Left renal cortex interstitium (tissue), 4 donors: ENCODE measurements around the gene ZNF524. TPM values are rescaled to one million over a fixed set of nuclear protein-coding genes. Genes with fewer than 3 reads are reported as not detected.
A peak's percentile ranks its signal among the peaks of the same experiment; 100 is the strongest.

Experiments
- DNase-seq, 4 donors: peaks; one replicate each; pipeline ENCODE4 v3.0.0-alpha.2; 2013; ENCODE audit warnings: low read depth in 4 of 4, low spot score in 2 of 4, missing footprints in 1 of 4
- polyA plus RNA-seq, 4 donors: library from polyadenylated mRNA; unstranded; fragments of 120-200 nt; gene quantifications; one replicate each; pipeline ENCODE4 v1.2.1, GENCODE V29; 2013; ENCODE audit not compliant: insufficient read length in 4 of 4

ZNF524 gene
- polyA plus RNA-seq, 4 donors, result 5.3 to 14.8 (median 10.9) TPM

DNA sequence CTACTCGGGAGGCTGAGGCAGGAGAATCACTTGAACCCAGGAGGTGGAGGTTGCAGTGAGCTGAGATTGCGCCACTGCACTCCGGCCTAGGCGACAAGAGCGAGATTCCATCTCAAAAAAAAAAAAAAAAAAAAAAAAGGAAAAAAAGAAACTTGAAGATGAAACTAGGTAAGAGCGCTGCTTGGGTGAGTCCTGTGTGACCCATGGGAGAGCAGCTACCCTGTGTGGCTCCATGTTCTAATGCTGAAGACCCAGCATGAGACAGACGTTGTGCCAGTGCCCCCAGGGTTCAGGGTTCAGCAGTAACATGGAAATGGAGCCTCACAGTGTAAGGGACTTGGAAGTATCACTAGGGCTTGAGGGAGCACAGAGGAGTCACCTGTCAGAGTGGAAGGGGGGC is 18.3 kb downstream of the ZNF524 start:
- no peak for DNase-seq

DNA sequence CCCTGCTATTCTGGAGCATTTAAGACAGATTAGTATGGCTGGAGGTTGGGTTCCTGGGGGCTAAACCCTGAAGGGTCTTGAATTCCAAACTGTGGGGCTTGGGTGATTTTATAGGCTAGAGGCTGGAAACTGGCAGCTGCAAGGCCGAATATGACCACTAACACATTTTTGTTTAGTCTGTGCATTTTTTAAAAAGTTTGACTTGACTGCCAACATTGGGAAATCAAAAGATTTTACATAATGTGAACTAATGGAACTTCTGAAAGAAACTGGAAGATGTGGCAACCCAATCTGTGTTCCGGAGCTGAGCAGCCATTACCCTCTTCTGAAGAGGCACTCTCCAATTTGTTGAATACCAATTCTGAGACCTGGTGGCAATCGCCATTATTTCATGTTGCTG is 19.2 kb downstream of the ZNF524 start:
- DNase-seq, result no peak

DNA sequence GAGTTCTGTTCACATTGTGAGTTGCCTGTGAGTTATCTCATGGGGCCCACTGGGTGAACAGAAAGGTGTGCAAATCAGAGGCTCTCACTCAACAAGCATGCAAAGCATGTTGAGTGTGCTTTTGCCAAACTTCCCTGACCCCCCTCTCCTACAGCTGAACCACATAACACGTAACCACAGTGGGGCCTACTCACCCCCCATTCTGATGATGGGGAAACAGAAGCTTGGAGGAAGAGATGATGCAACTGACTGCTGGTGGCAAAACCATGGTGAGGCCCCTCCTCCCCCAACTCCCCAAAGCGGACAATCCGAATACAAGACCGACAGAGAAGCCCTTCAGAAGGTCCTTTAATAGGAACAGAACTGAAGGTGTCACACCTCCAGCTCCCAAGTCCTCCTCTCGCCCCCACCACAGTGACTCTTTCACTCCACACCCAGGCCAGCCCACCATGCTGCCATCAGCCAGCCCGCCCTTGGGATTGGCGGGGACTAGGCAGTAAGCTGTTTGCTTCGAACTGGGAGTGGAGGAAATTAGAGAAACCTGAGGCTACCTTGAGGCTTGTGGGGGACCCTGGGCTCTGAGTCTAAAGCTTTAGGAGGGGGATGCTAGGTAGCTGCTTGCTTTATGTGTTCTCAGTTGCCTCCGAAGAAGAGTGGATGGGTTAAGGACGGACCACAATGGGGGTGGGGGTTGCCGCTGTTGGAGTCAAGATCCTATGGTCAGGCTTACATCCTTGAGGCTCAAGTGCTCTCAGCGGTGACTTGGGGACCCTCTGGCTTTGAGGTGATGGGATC is 20.5 kb downstream of the ZNF524 start:
- no peak for DNase-seq

DNA sequence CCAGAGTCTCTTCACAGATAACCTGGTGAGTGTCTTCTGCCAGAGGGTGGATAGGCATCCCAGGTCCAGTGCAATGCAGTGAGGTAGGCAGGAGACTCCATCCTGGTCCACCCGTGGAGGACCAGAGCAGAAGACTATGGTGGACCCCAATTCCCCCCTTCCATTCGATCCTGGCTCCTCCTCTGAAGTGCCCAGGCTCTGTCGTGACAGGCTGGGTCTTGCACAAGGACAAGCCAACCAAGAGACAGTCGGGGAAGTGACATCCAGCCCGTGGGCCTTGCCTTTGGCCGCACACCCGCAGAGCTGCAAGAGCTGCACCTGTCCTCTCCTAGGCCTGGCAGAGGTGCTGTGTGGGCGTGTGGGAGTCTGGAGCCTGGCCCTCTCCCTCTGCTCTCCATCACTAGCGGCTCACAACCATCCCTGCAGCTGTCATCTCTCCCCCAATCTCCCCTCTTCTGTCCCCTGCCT is 21.2 kb downstream of the ZNF524 start:
- DNase-seq, result no peak

DNA sequence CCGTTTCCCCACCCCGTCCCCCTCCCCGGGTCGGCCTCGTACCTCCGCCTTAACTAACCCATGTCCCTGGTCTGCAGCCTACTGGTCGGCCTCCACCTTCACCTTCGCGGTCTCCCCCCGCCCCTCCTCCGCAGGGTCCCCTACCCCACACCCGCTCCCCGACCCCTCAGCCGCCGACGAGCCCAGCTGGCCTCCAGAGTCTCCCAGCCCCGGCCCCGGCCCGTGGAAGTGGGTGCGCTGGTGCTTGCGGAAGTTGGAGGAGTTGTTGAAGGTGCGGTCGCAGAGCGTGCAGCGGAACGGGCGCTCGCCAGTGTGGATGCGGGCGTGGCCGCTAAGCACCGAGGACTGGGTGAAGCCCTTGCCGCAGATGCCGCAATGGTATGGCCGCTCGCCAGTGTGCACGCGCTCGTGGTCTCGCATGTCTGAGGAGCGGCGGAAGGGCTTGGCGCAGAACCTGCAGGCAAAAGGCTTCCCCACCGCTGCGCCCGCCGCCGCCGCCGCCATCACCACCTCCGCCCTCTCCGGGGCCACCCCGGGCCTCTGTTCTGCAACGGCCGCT is 21.7 kb downstream of the ZNF524 start:
- no peak for DNase-seq

DNA sequence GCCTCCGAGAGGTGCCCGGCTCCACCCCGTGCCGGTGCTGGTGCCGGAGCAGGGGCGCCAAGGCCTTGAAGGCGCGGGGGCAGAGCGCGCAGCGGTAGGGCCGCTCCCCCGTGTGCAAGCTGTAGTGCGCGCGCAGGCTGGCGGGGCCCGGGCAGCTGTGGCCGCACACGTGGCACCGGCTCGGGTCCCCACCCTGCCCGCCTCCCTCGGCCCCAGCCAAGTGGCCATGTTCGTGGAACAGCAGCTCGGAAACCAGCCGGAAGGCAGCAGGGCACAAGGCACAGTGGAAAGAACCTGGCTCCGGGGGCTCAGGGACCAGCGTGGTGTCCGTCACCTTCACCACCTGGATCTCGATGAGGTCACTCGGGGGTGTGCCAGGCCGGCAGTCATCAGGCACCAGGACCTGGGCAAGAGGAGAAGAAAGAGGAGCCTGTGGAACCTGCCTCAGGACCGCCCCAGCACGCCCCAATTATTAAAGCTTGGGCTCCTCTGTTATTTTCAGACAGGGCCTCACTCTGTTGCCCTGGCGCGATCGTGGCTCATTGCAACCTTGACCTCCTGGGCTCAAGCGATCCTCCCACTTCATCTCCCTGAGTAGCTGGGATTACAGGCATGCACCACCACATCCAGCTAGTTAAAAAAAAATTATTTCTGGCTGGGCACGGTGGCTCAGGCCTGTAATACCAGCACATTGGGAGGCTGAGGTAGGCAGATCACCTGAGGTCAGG is 22.3 kb downstream of the ZNF524 start:
- no peak for DNase-seq

DNA sequence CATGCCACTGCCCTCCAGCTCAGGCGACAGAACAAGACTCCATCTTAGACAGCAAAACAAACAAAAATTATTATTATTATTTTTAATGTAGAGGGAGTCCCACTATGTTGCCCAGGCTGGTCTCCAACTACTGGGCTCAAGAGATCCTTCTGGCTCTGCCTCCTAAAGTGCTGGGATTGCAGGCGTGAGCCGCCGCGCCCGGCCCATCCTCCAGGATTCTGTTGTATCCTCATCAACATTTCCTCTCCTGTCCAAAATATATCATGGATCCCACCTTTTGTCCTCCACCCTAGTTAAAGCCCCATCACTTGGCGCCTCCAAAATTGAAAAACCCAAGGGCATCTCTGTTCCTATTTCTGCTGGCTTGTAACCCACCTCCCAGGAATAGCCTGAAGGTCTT is 23.0 kb downstream of the ZNF524 start:
- DNase-seq, result no peak

DNA sequence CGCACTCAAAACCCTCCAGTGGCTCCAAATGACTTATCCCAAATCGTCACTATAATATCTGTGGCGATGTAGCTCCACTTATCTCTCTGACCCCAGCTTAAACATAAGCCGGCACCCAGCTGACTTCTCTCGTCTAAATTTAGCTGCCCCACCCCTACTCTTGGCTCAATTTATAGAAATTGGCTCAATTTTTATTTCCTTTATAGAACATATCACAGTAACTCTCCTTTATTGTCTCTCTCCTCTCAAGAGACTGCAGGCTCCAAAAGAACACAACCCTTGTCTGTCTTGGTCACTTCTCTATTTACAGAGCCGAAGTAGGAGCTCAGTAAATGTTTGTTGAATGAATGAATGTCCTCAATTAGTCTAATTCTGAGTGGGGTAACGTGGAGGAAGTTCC is 23.5 kb downstream of the ZNF524 start:
- DNase-seq, result no peak

DNA sequence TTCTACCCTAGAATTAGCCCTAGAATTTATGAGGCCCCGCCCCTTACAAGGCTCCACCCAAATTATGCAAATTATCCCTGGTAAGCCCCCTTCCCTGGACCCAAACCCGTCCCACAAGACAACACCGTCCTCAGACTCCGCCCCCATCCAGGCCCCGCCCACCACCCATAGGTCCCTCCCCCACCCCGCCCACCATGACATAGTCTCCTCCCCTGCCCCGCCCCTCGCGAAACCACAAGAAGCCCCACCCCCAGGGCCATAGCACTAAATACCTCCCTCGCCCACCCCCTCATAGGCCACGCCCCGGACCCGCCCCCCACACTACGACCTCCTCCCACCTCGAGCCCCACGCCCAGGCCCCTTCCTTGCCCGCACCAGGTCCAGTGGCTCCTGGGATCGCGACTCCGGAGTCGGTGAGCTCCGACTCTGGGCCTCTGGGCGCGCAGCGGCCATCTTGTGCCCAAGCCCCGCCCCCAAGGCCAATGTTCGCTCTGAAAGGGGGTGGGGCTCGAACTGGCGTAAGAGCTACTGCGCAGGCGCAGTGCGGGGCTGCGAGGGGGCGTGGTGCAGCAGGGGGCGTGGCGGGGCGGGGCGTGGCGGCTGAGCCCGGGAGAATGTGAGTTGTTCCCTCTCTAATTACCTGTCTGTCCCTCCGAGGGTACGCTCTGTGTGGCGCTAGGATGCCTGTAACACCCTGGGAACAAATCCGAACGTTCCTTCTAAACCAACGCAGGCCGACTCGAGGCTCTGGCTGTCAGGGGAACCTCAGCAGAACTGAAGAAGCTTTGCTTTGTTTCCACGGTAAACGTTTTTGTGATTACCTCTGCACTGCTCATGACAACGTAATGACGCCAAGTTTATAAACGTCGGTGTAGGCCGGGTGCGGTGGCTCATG is 24.3 kb downstream of the ZNF524 start, which contains the start of gene ZNF784:
Gene ZNF784 (minus strand): TSS at position 458 of the 895 bp plus-strand sequence. CDS start 5 bp downstream, at position 453.
- DNase-seq, result peak in 1 of 4 donors; percentile 82

DNA sequence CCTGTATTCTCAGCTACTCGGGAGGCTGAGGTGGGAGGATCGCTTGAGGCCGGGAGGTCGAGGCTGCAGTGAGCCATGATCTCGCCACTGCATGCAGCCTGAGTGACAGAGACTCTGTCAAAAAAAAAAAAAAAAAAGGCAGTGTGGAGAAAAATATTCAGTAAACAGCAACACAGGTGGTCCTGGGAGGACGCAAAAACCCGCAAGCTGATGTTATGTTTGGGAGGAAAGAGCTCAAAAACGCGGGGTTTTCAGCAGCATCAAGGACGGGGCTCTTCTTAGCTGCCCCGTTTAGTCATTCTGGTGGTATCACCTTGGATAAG is 24.9 kb downstream of the ZNF524 start:
- DNase-seq, result no peak

DNA sequence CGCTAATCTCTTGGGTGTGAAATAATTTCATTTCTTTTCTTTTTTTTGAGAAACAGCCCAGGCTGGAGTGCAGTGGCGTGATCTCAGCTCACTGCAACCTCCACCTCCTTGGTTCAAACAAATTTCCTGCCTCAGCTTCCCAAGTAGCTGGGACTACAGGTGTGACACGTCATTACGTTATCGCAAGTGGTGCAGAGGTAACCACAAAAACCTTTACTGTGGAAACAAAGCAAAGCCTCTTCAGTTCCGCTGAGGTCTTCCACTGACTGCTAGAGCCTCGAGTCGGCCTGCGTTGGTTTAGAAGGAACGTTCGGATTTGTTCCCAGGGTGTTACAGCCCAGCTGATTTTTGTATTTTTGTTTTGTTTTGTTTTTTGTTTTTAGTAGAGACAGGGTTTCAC is 26.3 kb downstream of the ZNF524 start:
- no peak for DNase-seq

DNA sequence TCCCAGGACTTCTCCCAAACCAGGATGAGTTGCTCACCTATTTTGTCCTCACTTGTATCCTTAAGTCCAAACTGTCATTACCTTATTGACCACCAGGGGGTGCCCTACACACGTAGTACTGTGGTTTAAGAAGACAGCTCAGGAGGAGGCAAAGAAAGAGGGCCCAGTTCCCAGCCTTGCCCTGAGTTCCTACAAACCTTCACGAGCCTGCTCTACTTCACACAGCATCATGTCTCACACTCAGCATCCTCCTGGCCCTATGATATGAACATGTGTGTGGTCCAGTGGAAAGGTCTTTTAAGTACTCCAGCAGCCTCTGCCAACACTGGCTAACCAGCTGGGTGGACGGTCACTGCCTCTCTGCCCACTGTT is 32.4 kb downstream of the ZNF524 start:
- peak in 2 of 4 donors; percentile 79 to 89 for DNase-seq

DNA sequence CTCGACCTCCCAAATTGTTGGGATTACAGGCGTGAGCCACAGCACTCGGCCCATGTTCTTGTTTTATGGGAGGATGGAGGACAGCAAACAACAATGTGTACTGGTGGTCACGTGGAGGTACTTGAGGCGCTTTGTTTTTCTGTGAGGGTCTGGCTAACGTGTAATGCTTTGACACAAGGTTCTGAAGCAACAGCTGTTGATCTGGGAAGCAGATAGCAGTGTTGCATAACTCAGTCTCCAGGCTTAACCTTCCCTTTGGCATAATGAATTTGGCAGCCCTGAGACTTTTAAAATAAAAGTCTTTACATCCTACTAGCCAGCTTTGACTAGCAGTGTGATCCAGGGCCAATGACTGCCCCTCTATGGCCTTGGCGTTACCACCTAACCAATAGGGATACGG is 33.8 kb downstream of the ZNF524 start:
- no peak for DNase-seq

DNA sequence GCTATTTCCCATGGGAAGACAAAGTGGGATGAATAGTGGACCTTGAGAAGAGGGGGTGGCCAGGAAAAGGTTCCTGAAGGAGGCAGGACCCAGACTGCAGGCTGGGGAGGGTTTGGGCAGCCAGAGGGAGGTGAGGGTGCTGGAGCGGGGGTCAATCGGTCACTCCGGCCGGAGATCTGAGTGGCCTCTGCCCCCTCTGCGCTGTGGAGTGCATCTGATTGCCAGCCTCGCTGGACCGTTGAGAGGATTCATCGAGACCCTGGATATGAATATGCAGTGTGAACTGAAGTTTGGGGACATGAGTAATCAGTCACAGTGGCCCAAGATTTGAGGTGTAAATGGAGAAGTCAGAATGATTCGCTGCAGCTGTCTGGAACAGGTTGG is 35.2 kb downstream of the ZNF524 start:
- no peak for DNase-seq

DNA sequence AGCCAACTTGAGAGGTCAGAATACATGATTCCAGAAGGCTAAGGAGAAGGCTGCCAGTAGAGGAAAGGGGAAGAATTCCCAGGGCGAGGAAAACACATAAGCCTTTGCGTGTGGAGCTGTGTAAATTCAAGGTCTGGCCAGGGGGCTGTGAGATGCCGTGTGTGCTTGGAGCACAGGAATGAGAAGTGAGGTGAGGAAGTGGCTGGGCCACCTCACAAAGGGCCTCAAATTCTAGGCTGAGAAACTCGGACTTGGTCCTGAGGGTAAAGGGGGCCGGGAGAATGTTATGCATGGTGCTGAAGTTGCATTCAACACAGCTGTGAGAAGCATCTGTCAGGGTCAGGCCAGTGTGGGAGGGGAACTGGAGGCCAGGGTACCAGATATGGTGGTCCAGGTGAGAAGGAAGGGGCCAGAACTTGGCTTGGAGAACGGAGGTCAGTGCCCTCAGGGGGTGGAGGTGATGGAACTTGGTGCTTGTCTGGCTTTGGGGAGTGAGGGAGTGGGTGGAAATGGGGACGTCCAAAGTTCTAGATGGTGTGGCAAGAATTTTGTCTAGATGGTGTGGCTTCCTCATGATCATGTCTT is 35.9 kb downstream of the ZNF524 start:
- DNase-seq, result no peak

DNA sequence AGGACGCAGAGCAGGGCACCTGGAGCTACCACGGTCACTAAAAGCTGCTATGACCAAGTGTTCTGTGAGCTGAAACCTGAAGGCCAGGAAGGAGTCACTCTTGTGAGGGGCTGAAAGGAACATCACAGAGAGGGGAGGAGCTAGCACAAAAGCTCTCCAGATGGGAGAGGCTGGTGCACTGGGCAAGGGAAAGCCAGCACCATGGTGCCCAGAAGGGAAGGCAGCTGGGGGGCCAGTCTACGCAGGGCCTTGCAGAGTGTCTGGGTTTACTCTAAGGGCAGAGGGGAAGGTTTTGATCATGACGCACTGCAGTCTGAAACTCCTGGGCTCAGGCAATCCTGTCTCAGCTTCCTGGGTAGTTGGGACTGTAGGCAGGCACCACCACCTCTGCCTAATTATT is 36.6 kb downstream of the ZNF524 start:
- DNase-seq, result no peak

DNA sequence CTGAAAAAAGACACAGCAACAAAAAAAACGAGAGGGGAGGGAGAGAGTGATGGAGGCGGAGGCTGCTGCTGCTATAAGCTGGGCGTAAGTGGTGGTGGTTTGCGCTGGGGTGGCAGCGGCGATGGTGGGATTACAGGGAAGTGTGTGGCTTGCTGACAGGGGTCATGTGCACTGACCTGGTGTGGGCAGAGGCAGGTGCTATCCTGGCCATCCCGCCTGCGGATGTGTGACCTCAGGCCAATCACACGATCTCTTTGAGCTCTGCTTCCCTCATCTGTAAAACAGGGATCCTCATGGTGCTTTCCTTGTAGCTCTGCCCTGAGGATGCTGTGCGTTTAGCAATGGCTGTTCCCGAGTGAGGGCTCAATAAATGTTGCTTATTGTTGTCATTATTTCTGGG is 37.4 kb downstream of the ZNF524 start:
- no peak for DNase-seq

DNA sequence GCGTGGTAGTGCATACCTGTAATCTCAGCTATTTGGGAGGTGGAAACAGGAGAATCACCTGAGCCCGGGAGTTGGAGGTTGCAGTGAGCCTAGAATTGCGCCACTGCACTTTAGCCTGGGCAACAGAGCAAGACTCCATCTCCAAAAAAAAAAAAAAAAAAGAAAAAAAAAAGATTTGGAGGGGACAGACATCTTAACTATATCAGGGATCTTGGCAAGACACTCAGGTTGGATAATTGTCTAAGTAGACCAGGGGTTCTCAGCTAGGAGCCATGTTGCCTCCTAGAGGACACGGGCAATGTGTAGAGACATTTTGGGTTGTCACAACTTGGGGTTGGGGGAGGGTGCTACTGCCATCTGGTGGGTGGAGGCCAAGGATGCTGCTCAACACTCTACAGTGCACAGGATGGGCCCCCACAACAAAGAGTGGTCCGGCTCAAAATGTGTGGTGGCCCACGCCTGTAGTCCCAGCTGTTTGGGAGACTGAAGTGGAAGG is 38.8 kb downstream of the ZNF524 start:
- no peak for DNase-seq

DNA sequence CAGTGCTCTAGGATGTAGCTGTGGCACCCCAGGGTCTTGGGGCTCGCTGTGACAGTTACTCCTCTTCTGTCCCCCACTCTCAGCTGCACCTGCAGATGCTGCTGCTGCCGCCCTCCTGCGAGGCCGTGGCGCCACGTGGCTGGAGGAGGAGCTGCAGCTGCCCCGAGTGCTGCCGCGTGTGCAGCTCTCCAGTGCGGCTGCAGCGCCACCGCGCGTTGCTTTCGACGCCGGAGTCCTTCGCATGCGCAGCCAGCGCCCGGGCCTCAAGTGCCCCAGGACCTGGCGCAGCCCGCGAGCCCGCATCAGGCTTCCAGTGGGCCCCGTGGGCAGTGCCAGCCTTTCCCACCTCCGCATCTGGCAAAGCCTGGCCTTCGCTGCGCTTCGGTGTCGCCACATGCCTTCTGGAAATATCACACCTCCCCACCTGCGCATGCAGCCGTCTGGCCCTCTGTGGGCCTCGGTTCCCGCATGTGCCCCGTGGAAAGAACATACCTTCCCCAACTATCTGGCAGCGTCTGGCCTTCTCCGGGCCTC is 40.0 kb downstream of the ZNF524 start:
- DNase-seq, result peak in 1 of 4 donors; percentile 49
